ENCODE results near the gene NPR1.

GRCh38 chr1:153682730-153683129 lies 4.2 kb downstream of the NPR1 start:
- TF ChIP-seq CTCF (IDR thresholded peaks at IDR 0.05) (no peak), POLR2A (IDR thresholded peaks at IDR 0.05) (no peak)
